ENCODE measurements around the gene PLBD2. TPM values are rescaled to one million over a fixed set of nuclear protein-coding genes. Genes with fewer than 3 reads are reported as not detected.

The PLBD2 gene
- total RNA-seq, 1 donor from 2014 or later: 55.1 TPM

DNA sequence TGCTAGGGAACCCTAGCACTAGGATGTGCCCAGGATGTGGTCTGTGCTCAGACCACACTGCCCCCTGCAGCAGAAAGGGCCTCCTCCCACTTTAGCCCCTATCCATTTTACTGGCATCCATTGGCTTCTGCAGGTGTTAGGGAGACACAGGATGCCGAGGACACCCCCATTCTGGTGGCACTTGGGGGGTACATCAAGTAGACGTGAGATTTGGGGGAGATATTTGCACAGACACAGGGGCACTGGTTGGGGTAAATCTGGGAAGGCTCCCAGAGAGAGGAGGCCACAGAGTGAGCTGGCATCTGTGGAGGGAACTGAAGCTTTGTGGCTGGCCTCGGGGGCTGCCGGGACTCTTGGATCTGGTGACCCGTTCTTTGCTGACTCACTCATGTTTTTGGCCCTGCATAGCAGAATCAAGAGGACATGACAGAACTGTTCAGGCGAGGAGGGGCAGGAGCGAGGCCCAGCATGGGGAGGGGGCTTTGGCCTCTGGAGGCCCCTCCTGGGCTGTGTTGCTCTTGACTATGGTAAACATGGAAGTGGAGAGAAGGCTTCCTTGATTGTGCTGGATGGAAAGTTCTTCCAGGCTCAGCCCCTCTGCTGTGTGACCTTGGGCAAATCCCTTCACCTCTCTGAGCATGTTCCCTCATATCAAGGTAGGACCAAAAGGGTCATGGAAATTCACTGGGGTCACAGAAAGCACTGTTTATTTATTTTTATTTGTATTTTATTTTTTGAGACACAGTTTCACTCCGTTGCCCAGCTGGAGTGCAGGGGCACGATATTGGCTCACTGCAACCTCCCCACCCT, 1.8 kb downstream of the PLBD2 start:
- Histone ChIP-seq H3K36me3 (peaks cover 0 to 6% of the 10 kb centered on the region in 2 donors), H3K4me1 (peaks cover 0 to 14% of the 10 kb centered on the region in 2 donors), H3K4me3 (peak overlapping the region; percentile 67 to 84), H3K9me3 (no peaks in the 10 kb centered on the region), H3K27ac (peak overlapping the region; percentile 86 to 88), H3K27me3 (no peaks in the 10 kb centered on the region)
- intact Hi-C loops (cut with DNase I): loop anchor here (2.0 kb wide), 1 partner anchor 607 kb away; the partner anchor contains the start of gene RBM19
- DNase-seq (ENCODE audit: low spot score in 2 of 2): no peak
- TF ChIP-seq, protein P1, sequence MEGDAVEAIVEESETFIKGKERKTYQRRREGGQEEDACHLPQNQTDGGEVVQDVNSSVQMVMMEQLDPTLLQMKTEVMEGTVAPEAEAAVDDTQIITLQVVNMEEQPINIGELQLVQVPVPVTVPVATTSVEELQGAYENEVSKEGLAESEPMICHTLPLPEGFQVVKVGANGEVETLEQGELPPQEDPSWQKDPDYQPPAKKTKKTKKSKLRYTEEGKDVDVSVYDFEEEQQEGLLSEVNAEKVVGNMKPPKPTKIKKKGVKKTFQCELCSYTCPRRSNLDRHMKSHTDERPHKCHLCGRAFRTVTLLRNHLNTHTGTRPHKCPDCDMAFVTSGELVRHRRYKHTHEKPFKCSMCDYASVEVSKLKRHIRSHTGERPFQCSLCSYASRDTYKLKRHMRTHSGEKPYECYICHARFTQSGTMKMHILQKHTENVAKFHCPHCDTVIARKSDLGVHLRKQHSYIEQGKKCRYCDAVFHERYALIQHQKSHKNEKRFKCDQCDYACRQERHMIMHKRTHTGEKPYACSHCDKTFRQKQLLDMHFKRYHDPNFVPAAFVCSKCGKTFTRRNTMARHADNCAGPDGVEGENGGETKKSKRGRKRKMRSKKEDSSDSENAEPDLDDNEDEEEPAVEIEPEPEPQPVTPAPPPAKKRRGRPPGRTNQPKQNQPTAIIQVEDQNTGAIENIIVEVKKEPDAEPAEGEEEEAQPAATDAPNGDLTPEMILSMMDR (IDR thresholded peaks at IDR 0.05): peak in 1 of 3 experiments; percentile 14

DNA sequence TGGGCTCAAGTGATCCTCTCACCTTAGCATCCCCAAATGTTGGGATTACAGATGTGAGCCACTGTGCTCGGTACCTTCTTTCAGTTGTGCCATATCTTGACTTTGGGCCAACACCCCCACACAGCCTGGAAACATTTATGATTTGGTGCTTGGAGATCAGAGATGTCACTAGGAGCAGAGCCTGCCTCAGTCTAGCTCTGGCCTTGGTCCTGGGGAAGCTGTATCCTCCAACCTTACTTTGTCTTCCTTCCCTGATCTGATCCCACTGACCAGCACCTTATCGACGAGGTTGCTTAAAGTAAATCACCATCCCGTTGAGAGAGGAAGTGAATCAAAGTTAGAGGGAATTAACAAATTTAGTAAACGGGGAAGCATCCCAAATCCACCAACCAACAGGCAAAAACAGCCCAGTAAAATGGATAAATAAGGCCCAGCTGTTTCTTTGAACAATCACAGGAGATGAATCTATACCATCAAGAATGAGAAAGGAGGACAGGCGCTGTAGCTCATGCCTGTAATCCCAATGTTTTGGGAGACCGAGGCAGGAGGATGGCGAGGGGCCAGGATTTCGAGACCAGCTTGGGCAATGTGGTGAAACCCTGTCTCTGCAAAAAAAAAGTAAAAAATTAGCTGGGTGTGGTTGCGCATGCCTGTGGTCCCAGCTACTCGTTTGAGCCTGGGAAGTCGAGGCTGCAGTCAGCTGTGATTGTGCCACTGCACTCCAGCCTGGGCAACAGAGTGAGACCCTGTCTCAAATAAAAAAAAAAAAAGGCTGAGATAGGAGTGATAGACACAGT, 3.4 kb downstream of the PLBD2 start:
- no peaks in the 10 kb centered on the region for H3K27me3 ChIP-seq
- TF ChIP-seq, protein P1 (IDR thresholded peaks at IDR 0.05): no peak
- no peak overlapping the region for H3K4me3 ChIP-seq
- H3K9me3 ChIP-seq: no peaks in the 10 kb centered on the region
- H3K4me1 ChIP-seq: peaks cover 2 to 19% of the 10 kb centered on the region in 2 donors
- peaks cover 0 to 7% of the 10 kb centered on the region in 2 donors for H3K36me3 ChIP-seq
- intact Hi-C loops (cut with DNase I): no loop called here
- DNase-seq (ENCODE audit: low spot score in 2 of 2): no peak
- no peak overlapping the region for H3K27ac ChIP-seq

DNA sequence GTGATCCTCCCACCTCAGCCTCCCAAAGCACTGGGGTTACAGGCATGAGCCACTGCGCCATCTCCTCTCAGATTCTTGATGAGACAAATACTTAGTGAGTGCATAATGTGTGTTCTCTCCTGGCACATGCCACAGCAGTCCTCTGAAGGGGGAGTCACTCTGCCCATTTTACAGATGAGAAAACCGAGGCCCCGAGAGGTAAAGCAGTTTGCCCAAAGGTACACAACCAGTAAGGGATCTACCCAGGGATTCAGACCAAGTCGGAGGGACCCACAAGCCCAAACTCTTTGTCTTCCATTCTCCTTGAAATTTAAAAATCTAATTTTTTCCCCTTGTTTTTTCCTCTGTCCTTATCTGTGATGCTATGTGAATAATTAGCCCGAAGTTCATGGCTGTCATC, 6.3 kb downstream of the PLBD2 start:
- Histone ChIP-seq H3K36me3 (peaks cover 0 to 7% of the 10 kb centered on the region in 2 donors), H3K27me3 (no peaks in the 10 kb centered on the region), H3K4me3 (no peak overlapping the region), H3K27ac (no peak overlapping the region), H3K4me1 (peaks cover 2 to 7% of the 10 kb centered on the region in 2 donors), H3K9me3 (no peaks in the 10 kb centered on the region)
- TF ChIP-seq, protein P1 (IDR thresholded peaks at IDR 0.05): no peak
- no peak for DNase-seq (ENCODE audit: low spot score in 2 of 2)
- intact Hi-C loops (cut with DNase I): no loop called here

DNA sequence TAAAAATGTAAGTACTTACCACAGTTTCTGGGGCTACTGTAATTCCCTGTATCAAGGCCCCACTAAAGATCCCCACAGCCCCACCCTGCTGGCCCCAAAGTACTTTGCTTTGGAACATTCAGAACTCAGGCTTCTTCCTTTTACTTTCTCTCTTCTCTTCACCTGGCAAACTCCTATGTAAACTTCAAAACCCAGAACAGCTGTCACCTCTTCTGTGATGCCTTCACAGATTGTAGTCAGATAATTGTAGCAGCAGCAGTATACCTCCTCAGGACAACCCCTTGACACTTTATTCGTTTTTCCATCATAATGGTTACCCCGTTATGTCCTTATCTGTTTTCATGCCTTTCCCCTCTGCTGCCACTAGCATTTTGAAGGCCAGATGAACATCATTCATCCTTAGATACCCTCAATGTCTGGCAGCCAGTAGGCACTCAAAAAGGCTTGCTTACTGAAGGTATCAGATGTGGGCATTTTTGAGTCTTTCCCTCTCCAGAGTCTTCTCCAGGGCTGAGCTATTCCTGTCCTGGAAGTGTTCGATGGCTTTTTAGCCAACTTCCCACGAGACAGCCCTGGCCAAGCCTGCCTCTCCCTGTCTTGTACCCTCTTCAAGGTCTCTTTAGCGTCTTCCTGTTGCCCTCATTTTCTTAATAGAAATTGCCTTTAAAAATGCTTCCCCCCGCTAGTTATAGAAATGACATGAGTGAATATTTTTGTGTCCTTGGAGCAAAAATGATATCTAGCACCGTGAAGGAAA, 7.4 kb downstream of the PLBD2 start:
- intact Hi-C loops (cut with DNase I): no loop called here
- H3K4me1 ChIP-seq: peaks cover 2 to 5% of the 10 kb centered on the region in 2 donors
- H3K36me3 ChIP-seq: peaks cover 0 to 7% of the 10 kb centered on the region in 2 donors
- H3K27ac ChIP-seq: no peak overlapping the region
- TF ChIP-seq, protein P1 (IDR thresholded peaks at IDR 0.05): no peak
- H3K27me3 ChIP-seq: no peaks in the 10 kb centered on the region
- no peak overlapping the region for H3K4me3 ChIP-seq
- no peaks in the 10 kb centered on the region for H3K9me3 ChIP-seq
- DNase-seq (ENCODE audit: low spot score in 2 of 2): no peak

DNA sequence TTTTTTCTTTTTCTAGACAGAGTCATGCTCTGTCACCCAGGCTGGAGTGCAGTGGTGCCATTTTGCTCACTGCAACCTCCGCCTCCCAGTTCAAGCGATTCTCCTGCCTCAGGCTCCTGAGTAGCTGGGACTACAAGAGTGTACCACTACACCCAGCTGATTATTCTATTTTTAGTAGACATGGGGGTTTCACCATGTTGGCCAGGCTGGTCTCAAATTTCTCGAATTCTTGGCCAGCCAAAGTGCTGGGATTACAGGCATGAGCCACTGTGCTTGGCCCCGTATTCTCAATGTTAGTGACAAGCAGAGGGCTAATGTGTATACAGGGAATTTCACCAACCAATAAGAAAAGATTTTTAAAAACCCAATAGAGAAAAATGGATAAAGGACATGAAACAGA, 8.4 kb downstream of the PLBD2 start:
- no peaks in the 10 kb centered on the region for H3K27me3 ChIP-seq
- no peak overlapping the region for H3K27ac ChIP-seq
- TF ChIP-seq, protein P1 (IDR thresholded peaks at IDR 0.05): no peak
- no peak for DNase-seq (ENCODE audit: low spot score in 2 of 2)
- peaks cover 2 to 5% of the 10 kb centered on the region in 2 donors for H3K4me1 ChIP-seq
- H3K36me3 ChIP-seq: peaks cover 0 to 13% of the 10 kb centered on the region in 2 donors
- intact Hi-C loops (cut with DNase I): no loop called here
- no peaks in the 10 kb centered on the region for H3K9me3 ChIP-seq
- H3K4me3 ChIP-seq: no peak overlapping the region

Measured in ascending aorta (tissue), 2 donors.